NCI-H774 (cell line): ENCODE measurements around the gene CMIP.

Experiments used
- DNase-seq: peaks from one replicate; lab custom pipeline; 2025; lab: John Stamatoyannopoulos, UW

CMIP gene

GRCh38 chr16:81586977-81587625 is 142.5 kb downstream of the CMIP start:
- no peak for DNase-seq

GRCh38 chr16:81587626-81588160 is 143.1 kb downstream of the CMIP start:
- DNase-seq: no peak

DNA sequence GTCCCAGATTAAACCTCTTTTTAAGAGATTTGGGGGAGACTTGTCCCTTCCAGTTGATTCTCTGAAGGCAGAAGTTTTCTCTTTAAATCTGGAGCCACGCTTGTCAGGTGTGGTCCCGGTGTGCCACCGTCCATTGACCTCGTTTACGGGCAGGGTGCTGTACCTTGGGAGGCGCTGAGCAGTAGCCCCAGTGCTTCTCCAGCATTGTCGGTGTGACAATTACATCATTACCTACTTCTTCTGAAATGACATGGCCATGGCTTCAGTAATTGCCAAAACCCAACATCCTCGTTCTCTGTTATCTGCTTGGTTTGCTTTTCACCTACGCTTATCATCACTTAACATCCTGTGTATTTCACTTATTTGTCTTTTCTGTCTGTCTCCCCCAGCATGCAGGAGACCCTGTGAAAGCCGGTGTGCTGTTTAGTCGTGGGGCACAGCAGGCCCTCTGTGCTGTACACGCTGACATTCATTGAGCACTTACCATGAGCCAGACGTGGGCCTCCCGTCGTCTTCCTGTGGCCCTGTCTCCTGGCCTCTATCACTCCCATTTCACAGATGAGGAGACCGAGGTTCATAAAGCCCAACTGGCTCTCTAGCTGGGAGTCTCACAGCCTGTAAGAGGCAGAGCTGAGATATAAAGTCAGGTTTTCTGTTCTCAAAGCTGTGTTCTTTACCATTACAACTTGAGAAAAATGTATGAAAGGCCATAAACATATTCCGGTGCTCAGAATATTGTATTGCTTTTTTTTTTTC is 143.9 kb downstream of the CMIP start:
- no peak for DNase-seq

DNA sequence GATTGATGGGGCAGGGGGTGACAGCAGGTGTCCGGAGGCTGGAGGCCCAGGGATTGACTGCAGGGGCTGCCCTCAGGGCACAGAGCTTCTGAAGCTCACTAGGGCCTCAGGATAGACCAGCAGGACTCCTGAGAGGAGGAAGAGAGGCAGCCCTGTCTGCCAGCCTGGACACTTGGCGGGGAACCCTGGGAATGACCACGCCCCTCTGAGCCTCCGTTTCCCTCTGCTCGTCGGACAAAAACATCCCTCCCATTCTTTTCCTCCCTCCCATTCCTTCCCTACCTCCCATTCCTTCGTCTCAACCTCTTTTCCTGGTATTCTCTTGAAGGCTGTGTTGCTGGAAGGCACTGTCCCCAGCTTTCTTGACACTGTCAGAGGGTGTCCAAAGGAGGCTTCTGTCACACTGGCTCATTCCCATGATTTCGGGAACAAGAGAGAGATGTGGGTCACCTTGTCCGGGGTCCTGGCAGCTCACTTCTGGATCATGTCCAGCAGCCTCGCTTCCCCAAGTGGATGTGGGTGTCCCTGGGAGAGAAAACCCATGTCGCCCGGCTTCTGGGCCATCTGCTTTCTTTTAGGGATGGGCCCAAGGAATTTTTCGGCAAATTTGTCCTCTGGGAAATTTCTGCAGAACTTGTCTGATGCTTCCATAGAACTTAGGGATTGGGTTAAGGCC is 145.5 kb downstream of the CMIP start:
- DNase-seq: no peak

- DNase-seq: no peak
Observed at GRCh38 chr16:81590714-81591544, 146.3 kb downstream of the CMIP start.

- DNase-seq: no peak
Observed at GRCh38 chr16:81591545-81591870, 146.9 kb downstream of the CMIP start.

DNA sequence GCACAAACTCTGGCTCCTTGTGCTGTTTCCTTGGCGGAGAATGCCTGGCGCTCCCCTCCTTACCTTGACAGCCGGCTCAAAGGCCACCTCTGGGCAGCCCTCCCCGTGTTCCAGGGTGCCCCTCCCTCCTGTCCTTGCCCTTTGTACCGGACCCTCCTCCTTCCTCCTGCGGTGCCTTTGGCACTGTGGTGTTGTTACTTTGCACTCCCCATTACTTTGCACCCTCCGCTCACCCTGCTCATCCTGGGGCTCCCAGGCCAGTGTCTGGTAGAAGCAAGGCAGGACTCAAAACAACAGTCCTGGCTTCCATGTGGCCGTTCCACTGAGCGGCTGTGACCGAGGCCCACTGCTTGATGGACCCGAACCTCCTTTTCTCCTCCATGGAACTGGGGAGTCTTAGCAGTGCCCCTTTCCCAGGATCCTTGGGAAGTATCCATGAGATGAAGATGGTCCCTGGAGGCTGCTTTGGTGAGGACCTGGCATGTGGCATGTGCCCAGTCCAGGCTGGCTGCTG is 147.8 kb downstream of the CMIP start:
- no peak for DNase-seq

GRCh38 chr16:81593481-81593880 is 148.9 kb downstream of the CMIP start:
- no peak for DNase-seq

GRCh38 chr16:81595629-81596292 is 151.2 kb downstream of the CMIP start:
- no peak for DNase-seq

DNA sequence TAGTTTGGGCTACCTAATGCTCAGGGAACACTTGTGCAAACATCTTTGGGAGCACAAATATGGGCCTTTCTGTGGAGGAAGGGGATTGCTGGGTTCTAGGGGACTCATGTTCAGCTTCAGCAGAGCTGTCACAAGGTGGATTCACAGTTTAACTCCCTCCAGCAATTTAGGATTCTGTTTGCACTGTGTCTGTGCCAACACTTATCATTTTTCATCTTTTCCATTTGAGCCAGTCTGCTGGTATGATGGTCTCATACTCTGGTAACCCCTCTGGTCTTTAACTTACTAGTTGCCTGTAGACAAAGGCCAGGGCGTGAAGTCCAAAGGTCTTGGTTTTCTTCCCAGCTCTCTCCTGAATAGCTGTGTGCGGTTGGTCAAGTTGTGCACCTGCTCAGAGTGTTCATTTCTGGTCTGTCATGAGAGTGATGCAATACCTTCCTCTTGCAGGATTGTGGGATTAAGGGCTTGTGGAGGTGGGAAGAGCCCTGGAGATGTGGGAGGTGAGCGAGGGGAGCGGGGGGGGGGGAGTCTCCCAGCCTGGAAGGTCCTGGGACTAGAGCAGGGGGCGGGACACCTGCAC is 152.6 kb downstream of the CMIP start:
- no peak for DNase-seq

DNA sequence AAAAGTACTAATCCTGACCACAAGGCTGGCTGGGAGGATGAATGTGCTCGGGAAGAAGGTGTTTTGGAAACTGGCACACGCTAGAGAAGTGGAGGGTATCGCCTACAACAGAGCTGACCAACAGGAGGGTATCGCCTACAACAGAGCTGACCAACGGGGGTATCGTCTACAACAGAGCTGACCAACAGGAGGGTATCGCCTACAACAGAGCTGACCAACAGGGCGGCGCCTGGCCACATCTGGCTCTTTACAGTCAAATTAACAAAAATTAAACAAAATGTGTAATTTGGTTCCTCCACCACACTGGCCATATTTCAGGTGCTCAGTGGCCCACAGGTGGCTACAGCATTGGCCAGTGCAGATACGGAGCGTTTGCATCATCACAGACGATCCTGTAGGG is 153.5 kb downstream of the CMIP start:
- DNase-seq: no peak

GRCh38 chr16:81599034-81599744 is 154.6 kb downstream of the CMIP start:
- no peak for DNase-seq

DNA sequence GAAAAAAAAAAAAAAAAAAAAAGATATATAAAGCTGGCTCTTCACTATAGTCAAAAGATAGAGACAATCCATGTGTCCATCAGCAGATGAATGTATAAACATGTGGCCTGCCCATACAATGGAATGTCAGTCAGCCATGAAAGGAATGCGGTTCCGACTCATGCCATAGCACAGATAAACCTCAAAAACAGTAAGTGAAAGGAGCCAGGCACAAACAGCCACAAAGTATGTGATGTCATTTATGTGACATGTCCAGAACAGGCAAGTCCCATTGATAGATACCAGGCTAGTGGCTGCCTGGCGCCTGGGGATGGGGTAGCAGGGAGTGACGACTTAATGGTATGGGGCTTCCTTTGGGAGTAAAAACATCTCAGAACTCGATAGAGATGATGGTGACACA is 155.7 kb downstream of the CMIP start:
- no peak for DNase-seq

GRCh38 chr16:81601008-81601428 is 156.4 kb downstream of the CMIP start:
- DNase-seq: no peak

- no peak for DNase-seq
Observed at GRCh38 chr16:81601601-81602255, 157.1 kb downstream of the CMIP start.

- DNase-seq: no peak
Observed at GRCh38 chr16:81602256-81602776, 157.7 kb downstream of the CMIP start.

GRCh38 chr16:81602792-81603191 is 158.2 kb downstream of the CMIP start:
- DNase-seq: no peak

DNA sequence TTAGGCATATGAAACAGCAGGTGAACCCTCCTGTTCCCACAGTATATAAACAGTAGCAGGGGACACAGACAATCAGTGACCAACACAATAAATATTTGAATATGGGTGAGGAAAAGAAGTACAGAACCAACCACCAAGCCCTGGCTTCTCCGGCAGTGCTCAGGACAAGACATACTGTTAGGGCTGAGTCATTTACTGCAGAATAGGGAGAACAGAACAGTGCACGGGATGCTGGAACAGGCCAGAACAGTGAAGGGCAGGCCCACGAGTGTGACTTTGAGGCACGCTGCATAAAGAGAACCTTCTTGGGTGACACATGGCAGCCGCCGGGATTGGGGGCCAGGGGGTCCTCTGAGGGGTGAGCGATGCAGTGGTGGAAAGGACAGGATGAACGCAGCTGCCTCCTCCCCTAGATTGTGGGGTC is 160.4 kb downstream of the CMIP start:
- peak; percentile 16 for DNase-seq

GRCh38 chr16:81606039-81606438 is 161.4 kb downstream of the CMIP start:
- no peak for DNase-seq

- no peak for DNase-seq
Observed at GRCh38 chr16:81607006-81607405, 162.4 kb downstream of the CMIP start.
